ENCODE data around the gene PPP1R14B.

PPP1R14B gene

GRCh38 chr11:64208086-64208795, 38.5 kb downstream of the PPP1R14B start:
- H3K27ac Mint-ChIP-seq: peak overlapping the region; percentile 97
- peaks cover 85% of the 10 kb centered on the region for H3K4me1 Mint-ChIP-seq
- peak overlapping the region; percentile 90 to 91 for H3K4me3 Mint-ChIP-seq
- H3K9me3 Mint-ChIP-seq: no peaks in the 10 kb centered on the region
- H3K27me3 Mint-ChIP-seq: no peaks in the 10 kb centered on the region
- DNase-seq (no peak), ATAC-seq (peak; percentile 3)

- H3K27me3 Mint-ChIP-seq: no peaks in the 10 kb centered on the region
- peak overlapping the region; percentile 97 for H3K27ac Mint-ChIP-seq
- peaks cover 85% of the 10 kb centered on the region for H3K4me1 Mint-ChIP-seq
- peak; percentile 76 to 92 for DNase-seq
- ATAC-seq: peak; percentile 88
- peak overlapping the region; percentile 90 to 91 for H3K4me3 Mint-ChIP-seq
- no peaks in the 10 kb centered on the region for H3K9me3 Mint-ChIP-seq
These were observed 39.3 kb downstream of the PPP1R14B start for GRCh38 chr11:64207256-64208085.

GRCh38 chr11:64206457-64207255, 40.1 kb downstream of the PPP1R14B start, which contains the start of gene FERMT3:
Gene FERMT3 (plus strand): TSS chr11:64206721. CDS start chr11:64207365, 644 bp downstream.
- H3K27me3 Mint-ChIP-seq: no peaks in the 10 kb centered on the region
- peak within 1 kb of the TSS; percentile 90 to 91 for H3K4me3 Mint-ChIP-seq
- peaks cover 77% of the 10 kb centered on the region for H3K4me1 Mint-ChIP-seq
- peak; percentile 75 for ATAC-seq
- H3K27ac Mint-ChIP-seq: peak within 1 kb of the TSS; percentile 97
- DNase-seq: peak; percentile 57 to 85
- no peaks in the 10 kb centered on the region for H3K9me3 Mint-ChIP-seq

- Mint-ChIP-seq H3K4me3 (peak overlapping the region; percentile 66 to 91), H3K27me3 (no peaks in the 10 kb centered on the region), H3K4me1 (peaks cover 68% of the 10 kb centered on the region), H3K27ac (peak overlapping the region; percentile 52 to 85), H3K9me3 (no peaks in the 10 kb centered on the region)
- peak; percentile 61 to 79 for DNase-seq
- peak; percentile 24 for ATAC-seq
These were observed 42.2 kb downstream of the PPP1R14B start for GRCh38 chr11:64204464-64204989.

GRCh38 chr11:64204080-64204440, 42.7 kb downstream of the PPP1R14B start:
- no peak for ATAC-seq
- H3K9me3 Mint-ChIP-seq: no peaks in the 10 kb centered on the region
- H3K4me1 Mint-ChIP-seq: peaks cover 64% of the 10 kb centered on the region
- DNase-seq: no peak
- H3K27ac Mint-ChIP-seq: peak overlapping the region; percentile 52 to 85
- H3K27me3 Mint-ChIP-seq: no peaks in the 10 kb centered on the region
- H3K4me3 Mint-ChIP-seq: no peak overlapping the region

- ATAC-seq: no peak
- Mint-ChIP-seq H3K4me3 (no peak overlapping the region), H3K4me1 (peaks cover 59% of the 10 kb centered on the region), H3K27me3 (no peaks in the 10 kb centered on the region), H3K9me3 (no peaks in the 10 kb centered on the region), H3K27ac (peak overlapping the region; percentile 19 to 85)
- no peak for DNase-seq
These were observed 43.2 kb downstream of the PPP1R14B start for GRCh38 chr11:64203421-64204079.

- no peak overlapping the region for H3K4me3 Mint-ChIP-seq
- H3K27me3 Mint-ChIP-seq: no peaks in the 10 kb centered on the region
- ATAC-seq (no peak), DNase-seq (no peak)
- H3K9me3 Mint-ChIP-seq: no peaks in the 10 kb centered on the region
- peak overlapping the region; percentile 19 to 48 for H3K27ac Mint-ChIP-seq
- H3K4me1 Mint-ChIP-seq: peaks cover 53% of the 10 kb centered on the region
These were observed 43.8 kb downstream of the PPP1R14B start for GRCh38 chr11:64202992-64203391.

GRCh38 chr11:64201543-64201942, 45.2 kb downstream of the PPP1R14B start:
- H3K4me1 Mint-ChIP-seq: peaks cover 55% of the 10 kb centered on the region
- DNase-seq (no peak), ATAC-seq (no peak)
- H3K27ac Mint-ChIP-seq: no peak overlapping the region
- no peak overlapping the region for H3K4me3 Mint-ChIP-seq
- no peaks in the 10 kb centered on the region for H3K9me3 Mint-ChIP-seq
- H3K27me3 Mint-ChIP-seq: no peaks in the 10 kb centered on the region

GRCh38 chr11:64198511-64198910, 48.2 kb downstream of the PPP1R14B start:
- no peaks in the 10 kb centered on the region for H3K27me3 Mint-ChIP-seq
- H3K4me3 Mint-ChIP-seq: no peak overlapping the region
- H3K27ac Mint-ChIP-seq: no peak overlapping the region
- H3K4me1 Mint-ChIP-seq: peaks cover 34% of the 10 kb centered on the region
- ATAC-seq: no peak
- no peak for DNase-seq
- no peaks in the 10 kb centered on the region for H3K9me3 Mint-ChIP-seq

- DNase-seq: no peak
- H3K9me3 Mint-ChIP-seq: no peaks in the 10 kb centered on the region
- no peaks in the 10 kb centered on the region for H3K27me3 Mint-ChIP-seq
- peak overlapping the region in 1 of 2 donors; percentile 27 for H3K27ac Mint-ChIP-seq
- no peak for ATAC-seq
- H3K4me3 Mint-ChIP-seq: no peak overlapping the region
- peaks cover 35% of the 10 kb centered on the region for H3K4me1 Mint-ChIP-seq
These were observed 50.1 kb downstream of the PPP1R14B start for GRCh38 chr11:64196626-64197025.

Data from stimulated activated naive CD8-positive, alpha-beta T cell treated with anti-CD3 and anti-CD28 coated beads, Interleukin-15, amount 100 ng/mL, for 72 hours (primary cell).